IMR-90 (cell line): ENCODE data around the gene UBR1. TPM values are rescaled to one million over a fixed set of nuclear protein-coding genes. Genes with fewer than 3 reads are reported as not detected.

Source experiments
- ATAC-seq: fragments of 200-7000 bp; cut with Tn5 transposase; 2 replicates; pipeline ENCODE4 v1.9.1; 2020; ENCODE audit warnings: low read depth, mild to moderate bottlenecking, moderate library complexity
- BruUV-seq: library from RNA; stranded (reverse); fragments of 400-500 nt; replicated peaks from 2 replicates; lab custom pipeline; 2021; lab: Mats Ljungman, UMichigan
- CTCF ChIA-PET: fragments of 300-600 bp; formaldehyde crosslinking; extraction: SDS; loops from one replicate; lab custom pipeline; 2021; ENCODE audit warnings: antibody characterized with exemption; lab: Yijun Ruan, JAX
- POLR2A ChIA-PET: fragments of 300-600 bp; sonication (Branson Sonifier 250); formaldehyde crosslinking; loops from one replicate; lab custom pipeline; 2022; ENCODE audit warnings: antibody characterized with exemption; ENCODE audit not compliant: unreplicated experiment; lab: Charles Lee
- DNase-seq: peaks from one replicate; pipeline ENCODE4 v3.0.0; 2013
- H2AFZ ChIP-seq: replicated peaks from 2 replicates; pipeline ENCODE3; 2013; ENCODE audit warnings: low read length, mild to moderate bottlenecking; ENCODE audit not compliant: poor library complexity
- H2AK5ac ChIP-seq: 2 replicates; pipeline ENCODE4 v1.6.1; 2013; ENCODE audit warnings: low read depth, low read length, inconsistent platforms
- H2AK9ac ChIP-seq: replicated peaks from 2 replicates; pipeline ENCODE3; 2013; ENCODE audit warnings: mild to moderate bottlenecking, low read depth, low read length, moderate library complexity; ENCODE audit not compliant: poor library complexity
- H2BK120ac ChIP-seq: 2 replicates; pipeline ENCODE4 v1.6.1; 2013; ENCODE audit warnings: low read depth, low read length, inconsistent platforms
- H2BK15ac ChIP-seq: 3 replicates; pipeline ENCODE4 v1.6.1; 2013; ENCODE audit warnings: low read depth, low read length, inconsistent platforms
- H2BK20ac ChIP-seq: 2 replicates; pipeline ENCODE4 v1.6.1; 2013; ENCODE audit warnings: low read depth, mild to moderate bottlenecking, inconsistent platforms, low read length, moderate library complexity
- H2BK5ac ChIP-seq: 2 replicates; pipeline ENCODE4 v1.6.1; 2013; ENCODE audit warnings: mild to moderate bottlenecking, low read depth, low read length, inconsistent platforms; ENCODE audit not compliant: poor library complexity, severe bottlenecking
- H3K14ac ChIP-seq: replicated peaks from 2 replicates; pipeline ENCODE4 v1.6.1; 2013; ENCODE audit warnings: low read depth, low read length, inconsistent platforms
- H3K18ac ChIP-seq: 2 replicates; pipeline ENCODE4 v1.6.1; 2013; ENCODE audit warnings: low read depth, low read length, control low read depth
- H3K23ac ChIP-seq: 2 replicates; pipeline ENCODE4 v1.6.1; 2013; ENCODE audit warnings: low read depth, low read length, inconsistent platforms
- H3K27ac ChIP-seq: 2 replicates; pipeline ENCODE4 v1.5.1; 2013; ENCODE audit warnings: mild to moderate bottlenecking, control low read depth, low read length; ENCODE audit not compliant: insufficient read depth
- H3K27me3 ChIP-seq: 2 replicates; pipeline ENCODE4 v1.6.1; 2013; ENCODE audit warnings: low read length; ENCODE audit not compliant: control insufficient read depth, insufficient read depth
- H3K36me3 ChIP-seq: 2 replicates; pipeline ENCODE4 v1.6.1; 2013; ENCODE audit warnings: low read length, mixed read lengths; ENCODE audit not compliant: control insufficient read depth, insufficient read depth
- H3K4ac ChIP-seq: 2 replicates; pipeline ENCODE4 v1.6.1; 2013; ENCODE audit warnings: low read depth, low read length, inconsistent platforms
- H3K4me1 ChIP-seq: 2 replicates; pipeline ENCODE4 v1.6.1; 2013; ENCODE audit warnings: low read length, mixed read lengths; ENCODE audit not compliant: control insufficient read depth, insufficient read depth
- H3K4me2 ChIP-seq: 2 replicates; pipeline ENCODE4 v1.6.1; 2013; ENCODE audit warnings: low read depth, mild to moderate bottlenecking, control low read depth, low read length, moderate library complexity
- H3K4me3 ChIP-seq: 2 replicates; pipeline ENCODE4 v1.5.1; 2013; ENCODE audit warnings: low read depth, mild to moderate bottlenecking, control low read depth, low read length, moderate library complexity; ENCODE audit not compliant: insufficient read depth
- H3K56ac ChIP-seq: 2 replicates; pipeline ENCODE4 v1.6.1; 2013; ENCODE audit warnings: low read length, inconsistent platforms; ENCODE audit not compliant: insufficient read depth; ENCODE audit errors: extremely low read depth
- H3K79me1 ChIP-seq, 2 experiments: 2 replicates each; pipeline ENCODE4 v1.6.1; 2013; ENCODE audit warnings: low read length in 2 of 2, inconsistent platforms in 1 of 2, low read depth in 1 of 2
- H3K9ac ChIP-seq: 2 replicates; pipeline ENCODE4 v1.6.1; 2013; ENCODE audit warnings: low read depth, low read length, control low read depth
- H3K9me1 ChIP-seq: 2 replicates; pipeline ENCODE4 v1.6.1; 2013; ENCODE audit warnings: low read length, inconsistent platforms; ENCODE audit not compliant: insufficient read depth
- H3K9me3 ChIP-seq: 2 replicates; pipeline ENCODE4 v1.6.1; 2013; ENCODE audit warnings: low read length; ENCODE audit not compliant: control insufficient read depth, insufficient read depth
- H4K20me1 ChIP-seq: 2 replicates; pipeline ENCODE4 v1.6.1; 2013; ENCODE audit warnings: low read length, inconsistent platforms; ENCODE audit not compliant: insufficient read depth
- H4K5ac ChIP-seq: 2 replicates; pipeline ENCODE4 v1.6.1; 2013; ENCODE audit warnings: mild to moderate bottlenecking, low read depth, low read length, control low read depth
- H4K8ac ChIP-seq, 2 experiments: 2 replicates each; pipeline ENCODE4 v1.6.1; 2013; ENCODE audit warnings: low read depth in 2 of 2, low read length in 2 of 2, control low read depth in 1 of 2, inconsistent platforms in 1 of 2
- H4K91ac ChIP-seq: 2 replicates; pipeline ENCODE4 v1.6.1; 2013; ENCODE audit warnings: low read depth, low read length, inconsistent platforms; ENCODE audit not compliant: insufficient read depth
- CEBPB ChIP-seq: IDR thresholded peaks from 2 replicates; pipeline ENCODE4 v1.6.1; 2012; ENCODE audit warnings: low read depth, low read length, improper control_type of control experiment
- CTCF ChIP-seq: conservative IDR thresholded peaks from 2 replicates; pipeline ENCODE4 v1.5.1; 2012; ENCODE audit warnings: mild to moderate bottlenecking, low read depth, low read length, improper control_type of control experiment
- FOS ChIP-seq: fragments of 150-350 bp; IDR thresholded peaks from 2 replicates; pipeline ENCODE4 v1.6.1; 2016; ENCODE audit warnings: low read depth, low read length
- MAZ ChIP-seq: IDR thresholded peaks from 2 replicates; pipeline ENCODE4 v1.6.1; 2012; ENCODE audit warnings: low read depth, mild to moderate bottlenecking, low read length, improper control_type of control experiment, moderate library complexity, borderline replicate concordance
- MXI1 ChIP-seq: IDR thresholded peaks from 2 replicates; pipeline ENCODE4 v1.6.1; 2012; ENCODE audit warnings: low read depth, mild to moderate bottlenecking, low read length, moderate library complexity, borderline replicate concordance
- NFE2L2 ChIP-seq: fragments of 150-350 bp; IDR thresholded peaks from 2 replicates; pipeline ENCODE4 v1.6.1; 2016; ENCODE audit warnings: low read depth, mild to moderate bottlenecking, low read length
- WGBS, 2 experiments: methylation state at CpG; one replicate each; pipeline versions ENCODE4 v1.1.5 to v1.1.7; 2013; ENCODE audit warnings: missing lambda C conversion rate in 2 of 2; ENCODE audit not compliant: insufficient read length in 1 of 2; ENCODE audit errors: extremely low coverage in 2 of 2; 5-methylcytosine and 5-hydroxymethylcytosine counted together
- dilution Hi-C: fragments of 300-500 bp; cut with HindIII; formaldehyde crosslinking; loops from one replicate; pipeline ENCODE4 v1.14.3; 2018; ENCODE audit warnings: low sequenced_read_pairs; ENCODE audit not compliant: unreplicated experiment
- in situ Hi-C: fragments of 300-500 bp; cut with MboI; formaldehyde crosslinking; loops from 3 replicates; pipeline ENCODE4 v1.14.3; 2019; ENCODE audit warnings: low sequenced_read_pairs, inconsistent platforms, mixed read lengths
- intact Hi-C: fragments of 100-400 bp; cut with micrococcal nuclease; formaldehyde crosslinking; loops from 2 replicates; pipeline ENCODE4 v1.10.0; 2022
- polyA plus RNA-seq, 3 experiments: library from polyadenylated mRNA; depleted of rRNA; stranded (reverse); fragments of >200 nt; gene quantifications; 2 replicates each; pipeline ENCODE4 v1.2.3, GENCODE V29; 2012; ENCODE audit warnings: low replicate concordance in 1 of 3
- total RNA-seq: library from RNA; depleted of rRNA; stranded (reverse); fragments of >200 nt; gene quantifications from 2 replicates; pipeline ENCODE4 v1.2.3, GENCODE V29; 2012

UBR1 gene
- total and polyA plus RNA-seq, 2 of the 4 experiments (the other 2 are of a cell fraction) = 6.5 to 30.1 TPM

- peak; percentile 99 for ATAC-seq
- ChIA-PET CTCF (no interaction called here), POLR2A (no interaction called here)
- no peaks in the 10 kb centered on the region for H3K27me3 ChIP-seq
- peak within 1 kb of the TSS; percentile 55; the same call in 1 of the 2 replicates for H3K56ac ChIP-seq
- peak within 1 kb of the TSS; percentile 17; the same call in 1 of the 2 replicates for H2BK120ac ChIP-seq
- H4K91ac ChIP-seq = peak within 1 kb of the TSS; percentile 67
- peak within 1 kb of the TSS; percentile 55 for H3K23ac ChIP-seq
- peak within 1 kb of the TSS; percentile 21 for H4K5ac ChIP-seq
- peaks cover 6 to 24% of the 10 kb centered on the region in 2 experiments; a peak in 3 of 4 replicates for H3K79me1 ChIP-seq
- H2BK5ac ChIP-seq = peak within 1 kb of the TSS; percentile 56
- TF ChIP-seq MAZ = peak; percentile 80; the same call in 1 of the 2 replicates
- peak; percentile 80 for TF ChIP-seq FOS
- no peak for TF ChIP-seq CEBPB
- no peak for TF ChIP-seq NFE2L2
- TF ChIP-seq CTCF = peak; percentile 20; the same call in 1 of the 2 replicates
- peak; percentile 70; the same call in 1 of the 2 replicates for TF ChIP-seq MXI1
- H3K4ac ChIP-seq = peak within 1 kb of the TSS; percentile 77
- peak within 1 kb of the TSS; percentile 30; the same call in 1 of the 3 replicates for H2BK15ac ChIP-seq
- intact Hi-C loops = loop anchor here (1.0 to 5.0 kb wide), 2 partner anchors 123 to 183 kb away; partner anchors contain the start of gene CDAN1
- H2BK20ac ChIP-seq = peak within 1 kb of the TSS; percentile 18; the same call in 1 of the 2 replicates
- H3K4me2 ChIP-seq = peak within 1 kb of the TSS; percentile 93
- peak within 1 kb of the TSS; percentile 87 for H3K9ac ChIP-seq
- peak within 1 kb of the TSS; percentile 99 for H2AFZ ChIP-seq
- peak within 1 kb of the TSS; percentile 77 for H3K27ac ChIP-seq
- H3K14ac ChIP-seq = peak within 1 kb of the TSS; percentile 84
- no peaks in the 10 kb centered on the region for H3K9me3 ChIP-seq
- H2AK9ac ChIP-seq = peak within 1 kb of the TSS; percentile 86
- peak; percentile 99 for DNase-seq
- H3K4me3 ChIP-seq = peak within 1 kb of the TSS; percentile 97
- H2AK5ac ChIP-seq = 0 out of 2 replicates have a peak within 1 kb of the TSS, but pooled peaks have one; percentile 16
- dilution Hi-C loops = no loop called here
- in situ Hi-C loops = loop anchor here (5.0 kb wide), 1 partner anchor 208 kb away; no protein-coding TSS in a partner anchor
- no TSS peak for BruUV-seq
- H3K18ac ChIP-seq = peak within 1 kb of the TSS; percentile 28; the same call in 1 of the 2 replicates
- WGBS, 2 experiments = 1% methylated on average over 16 of the region's 72 CpGs; no CpG with 5 or more reads in 1 of the 2 experiments
- no peaks in the 10 kb centered on the region for H3K4me1 ChIP-seq
- H4K20me1 ChIP-seq = peaks cover 4% of the 10 kb centered on the region; the same call in 1 of the 2 replicates
- H3K9me1 ChIP-seq = peaks cover 6% of the 10 kb centered on the region; the same call in 1 of the 2 replicates
- no peaks in the 10 kb centered on the region for H3K36me3 ChIP-seq
- H4K8ac ChIP-seq = peak within 1 kb of the TSS; percentile 66 to 97
Measured at GRCh38 chr15:42920519-42921341, 185.1 kb downstream of the UBR1 start, which contains the start of gene TTBK2. Gene TTBK2 (minus strand): TSS chr15:42920778. CDS start chr15:42878617, 42,161 bp downstream.
